Peyer's patch (tissue), 4 donors: ENCODE data around the gene KAZN. TPM values are rescaled to one million over a fixed set of nuclear protein-coding genes. Genes with fewer than 3 reads are reported as not detected.
A peak's percentile ranks its signal among the peaks of the same experiment; 100 is the strongest.

Source experiments
- DNase-seq, 3 donors: peaks; one replicate each; pipeline ENCODE4 v3.0.0-alpha.2; 2017 to 2019
- H3K27ac ChIP-seq, 4 donors: fragments of 200-600 bp; sonication (generic); one replicate each; pipeline ENCODE4 v1.5.1; 2016 to 2019
- H3K27me3 ChIP-seq, 2 donors: fragments of 200-600 bp; sonication (generic); one replicate each; pipeline ENCODE4 v1.5.1; 2019
- H3K36me3 ChIP-seq, 3 donors: fragments of 200-600 bp; sonication (generic); one replicate each; pipeline ENCODE4 v1.5.1; 2016 to 2019
- H3K4me1 ChIP-seq, 4 donors: fragments of 200-600 bp; sonication (generic); one replicate each; pipeline ENCODE4 v1.5.1; 2016 to 2019
- H3K4me3 ChIP-seq, 4 donors: fragments of 200-600 bp; sonication (generic); 1 replicate in 3 of 4; 2 replicates in 1 of 4; pipeline ENCODE4 v1.5.1; 2016 to 2019; ENCODE audit warnings: mild to moderate bottlenecking in 1 of 4
- H3K9me3 ChIP-seq, 4 donors: fragments of 200-600 bp; sonication (generic); one replicate each; pipeline ENCODE4 v1.5.1; 2016 to 2019; ENCODE audit warnings: mild to moderate bottlenecking in 1 of 4
- CTCF ChIP-seq, 6 experiments: fragments of 450-650 bp in 4 of 6; fragments of 200-600 bp in 2 of 6; sonication (generic) in 1 of 6; IDR thresholded peaks; one replicate each; pipeline ENCODE4 v1.5.1; 2017 to 2019; ENCODE audit warnings: antibody characterized with exemption in 6 of 6, mild to moderate bottlenecking in 3 of 6, moderate library complexity in 1 of 6
- POLR2A ChIP-seq, 2 donors: fragments of 450-650 bp; IDR thresholded peaks; one replicate each; pipeline ENCODE4 v1.5.1; 2017; ENCODE audit warnings: antibody characterized with exemption in 2 of 2, mild to moderate bottlenecking in 2 of 2, moderate library complexity in 2 of 2
- total RNA-seq, 4 donors: library from RNA; depleted of rRNA; stranded (reverse); fragments of >200 nt; gene quantifications; one replicate each; pipeline ENCODE4 v1.1.0, GENCODE V29; 2016

Gene KAZN
- total RNA-seq, 4 donors from 2014 or later, result 14.9 to 25.5 (median 21.7) TPM

GRCh38 chr1:15027515-15027986 lies 429.1 kb downstream of the KAZN start:
- peak; percentile 19 to 83 (median 79) for DNase-seq
- peaks cover 0 to 14% (median 0%) of the 10 kb centered on the region in 4 donors for H3K4me1 ChIP-seq
- H3K36me3 ChIP-seq, result no peaks in the 10 kb centered on the region
- no peaks in the 10 kb centered on the region for H3K9me3 ChIP-seq
- H3K27me3 ChIP-seq, result no peaks in the 10 kb centered on the region
- no peak overlapping the region for H3K4me3 ChIP-seq
- TF ChIP-seq CTCF (IDR thresholded peaks at IDR 0.05) (peak; percentile 11 to 80 (median 70)), POLR2A (IDR thresholded peaks at IDR 0.05) (no peak)
- H3K27ac ChIP-seq, result no peak overlapping the region

DNA sequence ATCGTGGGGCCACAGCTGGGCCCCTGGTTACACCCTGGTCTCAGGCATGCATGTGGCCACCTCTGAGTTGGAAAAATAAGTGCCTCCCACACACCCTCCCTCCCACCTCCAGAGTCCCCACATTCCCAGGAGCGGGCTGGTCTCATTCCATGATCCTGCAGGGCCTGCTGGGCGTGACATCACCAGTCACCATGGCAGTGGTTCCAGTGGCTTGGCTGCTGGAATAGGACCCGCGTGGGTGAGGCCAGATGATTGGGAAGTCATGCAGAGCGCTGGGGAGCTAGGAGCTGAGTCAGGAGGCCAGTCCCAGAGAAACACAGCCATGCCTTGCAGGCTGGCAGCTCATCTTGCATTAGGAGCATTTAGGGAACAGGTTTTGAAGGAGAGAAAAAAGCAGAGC lies 429.6 kb downstream of the KAZN start:
- Histone ChIP-seq H3K27me3 (no peaks in the 10 kb centered on the region), H3K9me3 (no peaks in the 10 kb centered on the region), H3K4me3 (no peak overlapping the region), H3K27ac (no peak overlapping the region), H3K36me3 (no peaks in the 10 kb centered on the region), H3K4me1 (peaks cover 0 to 14% (median 0%) of the 10 kb centered on the region in 4 donors)
- TF ChIP-seq POLR2A (IDR thresholded peaks at IDR 0.05), result no peak
- TF ChIP-seq CTCF (IDR thresholded peaks at IDR 0.05), result no peak
- DNase-seq, result no peak

DNA sequence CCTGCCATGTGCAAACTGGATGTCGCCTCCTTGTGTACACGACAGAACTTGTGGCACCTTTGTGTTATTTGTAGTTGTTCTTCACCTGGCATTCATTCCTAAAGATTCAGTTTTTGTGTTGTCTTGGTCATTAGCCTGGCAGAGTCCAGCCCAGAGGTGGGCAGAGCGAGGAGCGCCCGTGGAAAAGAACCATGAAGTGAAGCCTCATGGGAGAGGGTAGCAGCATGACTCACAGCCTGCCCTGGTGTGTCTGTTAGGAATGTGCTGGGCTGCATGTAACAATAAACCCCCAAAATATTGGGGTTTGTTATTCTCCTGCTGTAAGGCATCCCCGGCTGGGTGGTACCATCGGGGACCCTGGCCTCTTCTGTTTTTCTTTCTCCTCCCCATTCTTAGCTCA lies 430.1 kb downstream of the KAZN start:
- DNase-seq, result no peak

DNA sequence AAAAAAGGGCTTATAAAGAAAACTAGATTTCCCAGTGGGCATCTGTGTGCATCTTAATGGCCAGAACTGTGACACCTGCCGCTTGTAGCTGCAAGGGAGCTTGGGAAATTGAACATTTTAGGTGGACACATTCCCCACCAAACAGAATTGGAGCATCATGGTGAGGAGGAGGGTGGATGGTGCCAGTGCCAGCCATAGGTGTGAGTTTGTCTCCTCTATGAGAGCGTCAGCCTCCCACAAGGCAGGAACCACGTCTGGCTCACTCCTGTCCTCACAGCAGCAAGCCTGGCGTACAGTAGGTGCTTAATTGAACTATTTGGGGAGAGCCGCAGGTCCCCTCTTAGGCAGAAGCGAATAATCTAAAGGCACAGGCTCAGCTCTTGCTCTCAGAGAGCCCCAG lies 430.6 kb downstream of the KAZN start:
- no peaks in the 10 kb centered on the region for H3K9me3 ChIP-seq
- H3K36me3 ChIP-seq, result no peaks in the 10 kb centered on the region
- H3K27me3 ChIP-seq, result no peaks in the 10 kb centered on the region
- no peak for DNase-seq
- peaks cover 0 to 14% (median 0%) of the 10 kb centered on the region in 4 donors for H3K4me1 ChIP-seq
- H3K4me3 ChIP-seq, result no peak overlapping the region
- TF ChIP-seq CTCF (IDR thresholded peaks at IDR 0.05) (no peak), POLR2A (IDR thresholded peaks at IDR 0.05) (no peak)
- no peak overlapping the region for H3K27ac ChIP-seq

More for the DNA sequence above, 430.1 kb downstream of the KAZN start:
- H3K36me3 ChIP-seq, result no peaks in the 10 kb centered on the region
- H3K27me3 ChIP-seq, result no peaks in the 10 kb centered on the region
- no peaks in the 10 kb centered on the region for H3K9me3 ChIP-seq
- no peak overlapping the region for H3K27ac ChIP-seq
- no peak overlapping the region for H3K4me3 ChIP-seq
- TF ChIP-seq POLR2A (IDR thresholded peaks at IDR 0.05) (no peak), CTCF (IDR thresholded peaks at IDR 0.05) (no peak)
- peaks cover 0 to 14% (median 0%) of the 10 kb centered on the region in 4 donors for H3K4me1 ChIP-seq

DNA sequence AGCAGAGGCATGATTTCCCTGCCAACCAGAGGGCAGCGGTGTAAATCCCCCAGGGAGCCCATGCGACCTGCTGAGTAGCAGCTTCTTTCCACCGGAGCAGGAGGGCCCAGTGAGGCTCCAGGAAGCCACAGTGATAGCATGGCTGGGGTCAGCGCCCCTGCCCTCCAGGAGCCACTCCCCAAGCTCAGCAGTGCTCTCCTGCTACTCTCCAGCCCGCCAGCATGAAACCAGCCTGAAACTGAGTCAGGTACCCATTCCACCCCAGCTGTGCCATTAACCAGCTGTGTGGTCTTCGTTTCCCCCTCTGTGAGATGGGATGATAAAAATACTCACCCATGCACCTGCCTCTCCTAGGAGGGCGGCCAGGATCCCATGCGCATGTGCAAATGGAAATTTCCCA lies 431.3 kb downstream of the KAZN start:
- Histone ChIP-seq H3K4me3 (no peak overlapping the region), H3K27ac (no peak overlapping the region), H3K9me3 (no peaks in the 10 kb centered on the region), H3K36me3 (no peaks in the 10 kb centered on the region), H3K4me1 (peaks cover 0 to 14% (median 0%) of the 10 kb centered on the region in 4 donors), H3K27me3 (no peaks in the 10 kb centered on the region)
- no peak for DNase-seq
- TF ChIP-seq CTCF (IDR thresholded peaks at IDR 0.05) (no peak), POLR2A (IDR thresholded peaks at IDR 0.05) (no peak)
